ENCODE results near the gene PLEKHG5. TPM values are rescaled to one million over a fixed set of nuclear protein-coding genes. Genes with fewer than 3 reads are reported as not detected.

The PLEKHG5 gene
- total RNA-seq, 1 donor from 2014 or later: 23.3 TPM

GRCh38 chr1:6530504-6531160 is 39.2 kb upstream of the PLEKHG5 start:
- no peak for DNase-seq (ENCODE audit: low read depth)
- TF ChIP-seq CTCF (conservative IDR thresholded peaks at IDR 0.05; ENCODE audit: low read depth, low read length): no peak
- no peak overlapping the region for H3K4me3 ChIP-seq (ENCODE audit: low read depth, low read length)

- TF ChIP-seq CTCF (conservative IDR thresholded peaks at IDR 0.05; ENCODE audit: low read depth, low read length): no peak
- no peak overlapping the region for H3K4me3 ChIP-seq (ENCODE audit: low read depth, low read length)
- no peak for DNase-seq (ENCODE audit: low read depth)
These were observed 37.0 kb upstream of the PLEKHG5 start for GRCh38 chr1:6528492-6528891.

GRCh38 chr1:6526316-6526715 is 34.8 kb upstream of the PLEKHG5 start:
- no peak for DNase-seq (ENCODE audit: low read depth)
- TF ChIP-seq CTCF (conservative IDR thresholded peaks at IDR 0.05; ENCODE audit: low read depth, low read length): no peak
- no peak overlapping the region for H3K4me3 ChIP-seq (ENCODE audit: low read depth, low read length)

- DNase-seq (ENCODE audit: low read depth): no peak
These were observed 32.1 kb upstream of the PLEKHG5 start for GRCh38 chr1:6523566-6523965.

GRCh38 chr1:6521536-6521935 is 30.1 kb upstream of the PLEKHG5 start:
- no peak overlapping the region for H3K4me3 ChIP-seq (ENCODE audit: low read depth, low read length)
- TF ChIP-seq CTCF (conservative IDR thresholded peaks at IDR 0.05; ENCODE audit: low read depth, low read length): no peak
- no peak for DNase-seq (ENCODE audit: low read depth)

More at GRCh38 chr1:6523566-6523965, 32.1 kb upstream of the PLEKHG5 start:
- peak; percentile 80 for TF ChIP-seq CTCF (conservative IDR thresholded peaks at IDR 0.05; ENCODE audit: low read depth, low read length)
- H3K4me3 ChIP-seq (ENCODE audit: low read depth, low read length): no peak overlapping the region

GRCh38 chr1:6519935-6520671 is 28.6 kb upstream of the PLEKHG5 start:
- no peak overlapping the region for H3K4me3 ChIP-seq (ENCODE audit: low read depth, low read length)
- TF ChIP-seq CTCF (conservative IDR thresholded peaks at IDR 0.05; ENCODE audit: low read depth, low read length): no peak
- no peak for DNase-seq (ENCODE audit: low read depth)

All from epithelial cell of proximal tubule (primary cell).